ENCODE data around the gene SPRED3.

- TF ChIP-seq CTCF (IDR thresholded peaks at IDR 0.05) (no peak), EZH2 (IDR thresholded peaks at IDR 0.05; ENCODE audit: borderline replicate concordance, insufficient read depth, low read depth, low read length, poor library complexity, severe bottlenecking) (no peak)
These were observed 55.0 kb downstream of the SPRED3 start for GRCh38 chr19:38443458-38443999.

Data from B cell (primary cell).